Measurements from ENCODE around the gene UTP20. TPM values are rescaled to one million over a fixed set of nuclear protein-coding genes. Genes with fewer than 3 reads are reported as not detected.
A peak's percentile ranks its signal among the peaks of the same experiment; 100 is the strongest.
"Not testable (repeated sequence)": the region's sequence is repeated elsewhere in the genome, so short reads cannot be mapped to it uniquely, and the experiment has no call there.

The UTP20 gene
- total and polyA plus RNA-seq, 3 experiments from 2014 or later, result 5.8 to 58.8 (median 58.6) TPM

GRCh38 chr12:101372431-101372830 lies 92.5 kb downstream of the UTP20 start:
- Histone ChIP-seq H3K27ac (ENCODE audit: low read depth, low read length) (no peak overlapping the region), H3K36me3 (ENCODE audit: insufficient read depth, low read length) (peaks cover 41% of the 10 kb centered on the region), H3K4me1 (ENCODE audit: insufficient read depth, low read length) (no peaks in the 10 kb centered on the region), H3K9me3 (ENCODE audit: low read length) (no peaks in the 10 kb centered on the region), H3K4me3 (ENCODE audit: low read length) (no peak overlapping the region), H3K27me3 (ENCODE audit: insufficient read depth, low read length, poor library complexity, severe bottlenecking) (no peaks in the 10 kb centered on the region)
- H3K36me3 Mint-ChIP-seq, result peaks cover 14 to 87% (median 31%) of the 10 kb centered on the region in 3 donors
- no peak overlapping the region for H3K4me3 Mint-ChIP-seq
- H3K9me3 Mint-ChIP-seq, result no peaks in the 10 kb centered on the region
- no peak for DNase-seq
- H3K27ac Mint-ChIP-seq, result peak overlapping the region in 1 of 8 donors; percentile 42
- no peaks in the 10 kb centered on the region for H3K27me3 Mint-ChIP-seq
- ChIA-PET CTCF (no interaction called here), POLR2A (no interaction called here)
- H3K4me1 Mint-ChIP-seq, result peaks cover 0 to 5% (median 0%) of the 10 kb centered on the region in 3 donors

- H3K4me3 Mint-ChIP-seq, result no peak overlapping the region
- no peaks in the 10 kb centered on the region for H3K4me1 ChIP-seq (ENCODE audit: insufficient read depth, low read length)
- H3K36me3 Mint-ChIP-seq, result peaks cover 19 to 86% (median 38%) of the 10 kb centered on the region in 3 donors
- H3K4me3 ChIP-seq (ENCODE audit: low read length), result no peak overlapping the region
- peaks cover 0 to 5% (median 0%) of the 10 kb centered on the region in 3 donors for H3K4me1 Mint-ChIP-seq
- no peak for DNase-seq
- peak overlapping the region in 6 of 8 donors; percentile 6 to 87 (median 68) for H3K27ac Mint-ChIP-seq
- no peak overlapping the region for H3K27ac ChIP-seq (ENCODE audit: low read depth, low read length)
- H3K27me3 ChIP-seq (ENCODE audit: insufficient read depth, low read length, poor library complexity, severe bottlenecking), result no peaks in the 10 kb centered on the region
- no peaks in the 10 kb centered on the region for H3K27me3 Mint-ChIP-seq
- H3K36me3 ChIP-seq (ENCODE audit: insufficient read depth, low read length), result peaks cover 33% of the 10 kb centered on the region
- ChIA-PET POLR2A (no interaction called here), CTCF (no interaction called here)
- H3K9me3 ChIP-seq (ENCODE audit: low read length), result no peaks in the 10 kb centered on the region
- H3K9me3 Mint-ChIP-seq, result no peaks in the 10 kb centered on the region
Measured at GRCh38 chr12:101375573-101375972, 95.7 kb downstream of the UTP20 start.

- H3K36me3 Mint-ChIP-seq, result peaks cover 5 to 89% (median 35%) of the 10 kb centered on the region in 3 donors
- H3K4me3 Mint-ChIP-seq, result no peak overlapping the region
- POLR2A ChIA-PET, result no interaction called here
- peaks cover 0 to 5% (median 0%) of the 10 kb centered on the region in 3 donors for H3K4me1 Mint-ChIP-seq
- no peaks in the 10 kb centered on the region for H3K27me3 ChIP-seq (ENCODE audit: insufficient read depth, low read length, poor library complexity, severe bottlenecking)
- H3K27ac Mint-ChIP-seq, result peak overlapping the region in 2 of 8 donors; percentile 17 to 36
- H3K4me3 ChIP-seq (ENCODE audit: low read length), result no peak overlapping the region
- CTCF ChIA-PET, result no interaction called here
- no peak for DNase-seq
- H3K27ac ChIP-seq (ENCODE audit: low read depth, low read length), result no peak overlapping the region
- H3K27me3 Mint-ChIP-seq, result no peaks in the 10 kb centered on the region
- no peaks in the 10 kb centered on the region for H3K9me3 Mint-ChIP-seq
- H3K4me1 ChIP-seq (ENCODE audit: insufficient read depth, low read length), result no peaks in the 10 kb centered on the region
- H3K36me3 ChIP-seq (ENCODE audit: insufficient read depth, low read length), result peaks cover 22% of the 10 kb centered on the region
- H3K9me3 ChIP-seq (ENCODE audit: low read length), result no peaks in the 10 kb centered on the region
Measured at GRCh38 chr12:101379149-101379548, 99.2 kb downstream of the UTP20 start.

DNA sequence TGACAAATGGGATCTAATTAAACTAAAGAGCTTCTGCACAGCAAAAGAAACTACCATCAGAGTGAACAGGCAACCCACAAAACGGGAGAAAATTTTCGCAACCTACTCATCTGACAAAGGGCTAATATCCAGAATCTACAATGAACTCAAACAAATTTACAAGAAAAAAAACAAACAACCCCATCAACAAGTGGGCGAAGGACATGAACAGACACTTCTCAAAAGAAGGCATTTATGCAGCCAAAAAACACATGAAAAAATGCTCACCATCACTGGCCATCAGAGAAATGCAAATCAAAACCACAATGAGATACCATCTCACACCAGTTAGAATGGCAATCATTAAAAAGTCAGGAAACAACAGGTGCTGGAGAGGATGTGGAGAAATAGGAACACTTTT lies 111.3 kb downstream of the UTP20 start:
- H3K36me3 ChIP-seq (ENCODE audit: insufficient read depth, low read length), result peaks cover 30% of the 10 kb centered on the region
- H3K4me3 ChIP-seq (ENCODE audit: low read length); DNase-seq; CTCF ChIA-PET; H3K9me3 Mint-ChIP-seq; H3K27ac ChIP-seq (ENCODE audit: low read depth, low read length); H3K27me3 ChIP-seq (ENCODE audit: insufficient read depth, low read length, poor library complexity, severe bottlenecking); H3K4me1 Mint-ChIP-seq; H3K27me3 Mint-ChIP-seq; H3K4me3 Mint-ChIP-seq; H3K27ac Mint-ChIP-seq; H3K4me1 ChIP-seq (ENCODE audit: insufficient read depth, low read length); POLR2A ChIA-PET; H3K9me3 ChIP-seq (ENCODE audit: low read length): not testable (repeated sequence)
- H3K36me3 Mint-ChIP-seq, result peaks cover 29 to 65% (median 32%) of the 10 kb centered on the region in 3 donors

GRCh38 chr12:101407049-101407435 lies 127.1 kb downstream of the UTP20 start:
- H3K27me3 Mint-ChIP-seq, result peaks cover 0 to 4% of the 10 kb centered on the region in 2 donors
- Histone ChIP-seq H3K9me3 (ENCODE audit: low read length) (no peaks in the 10 kb centered on the region), H3K27me3 (ENCODE audit: insufficient read depth, low read length, poor library complexity, severe bottlenecking) (no peaks in the 10 kb centered on the region), H3K36me3 (ENCODE audit: insufficient read depth, low read length) (peaks cover 3% of the 10 kb centered on the region), H3K27ac (ENCODE audit: low read depth, low read length) (peak overlapping the region; percentile 88), H3K4me3 (ENCODE audit: low read length) (peak overlapping the region; percentile 89), H3K4me1 (ENCODE audit: insufficient read depth, low read length) (peaks cover 9% of the 10 kb centered on the region)
- H3K4me1 Mint-ChIP-seq, result peaks cover 32 to 43% (median 40%) of the 10 kb centered on the region in 3 donors
- H3K36me3 Mint-ChIP-seq, result peaks cover 0 to 25% (median 0%) of the 10 kb centered on the region in 3 donors
- ChIA-PET POLR2A (no interaction called here), CTCF (interaction anchor here (0.7 to 1.3 kb wide), 5 partner anchors 14 to 431 kb away, joined by 3 to 4 read pairs (median 3); no protein-coding TSS in a partner anchor)
- H3K4me3 Mint-ChIP-seq, result peak overlapping the region; percentile 92 to 100 (median 98)
- no peaks in the 10 kb centered on the region for H3K9me3 Mint-ChIP-seq
- peak in 3 of 5 donors; percentile 1 to 43 (median 6) for DNase-seq
- peak overlapping the region; percentile 74 to 99 (median 96) for H3K27ac Mint-ChIP-seq

- DNase-seq, result peak; percentile 59 to 74 (median 64)
- CTCF ChIA-PET, result interaction anchor here (0.7 to 1.4 kb wide), 6 partner anchors 13 to 432 kb away, joined by 3 to 4 read pairs (median 3); no protein-coding TSS in a partner anchor
Measured at GRCh38 chr12:101407436-101408345, 127.8 kb downstream of the UTP20 start, which contains the start of gene ARL1. TSS of gene ARL1 (minus strand) at chr12:101407772. CDS start at chr12:101407645, 127 bp downstream.

DNA sequence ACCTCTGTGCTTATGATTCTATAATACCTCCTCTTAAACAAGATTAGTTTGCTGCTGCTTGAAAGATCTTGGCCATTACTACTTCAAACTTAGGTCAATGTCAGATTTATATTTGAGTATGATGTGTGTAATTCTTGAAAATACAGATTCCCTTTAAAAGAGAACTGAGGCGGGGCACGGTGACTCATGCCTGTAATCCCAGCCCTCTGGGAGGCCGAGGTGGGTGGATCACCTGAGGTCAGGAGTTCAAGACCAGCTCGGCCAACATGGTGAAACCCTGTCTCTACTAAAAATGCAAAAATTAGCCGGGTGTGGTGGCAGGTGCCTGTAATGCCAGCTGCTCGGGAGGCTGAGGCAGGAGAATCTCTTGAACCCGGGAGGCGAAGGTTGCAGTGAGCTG lies 130.3 kb downstream of the UTP20 start:
- peaks cover 26 to 36% (median 33%) of the 10 kb centered on the region in 3 donors for H3K4me1 Mint-ChIP-seq
- H3K36me3 ChIP-seq (ENCODE audit: insufficient read depth, low read length); H3K9me3 Mint-ChIP-seq; H3K4me3 ChIP-seq (ENCODE audit: low read length); CTCF ChIA-PET; H3K27ac ChIP-seq (ENCODE audit: low read depth, low read length); POLR2A ChIA-PET; DNase-seq; H3K27ac Mint-ChIP-seq; H3K27me3 Mint-ChIP-seq; H3K4me1 ChIP-seq (ENCODE audit: insufficient read depth, low read length); H3K27me3 ChIP-seq (ENCODE audit: insufficient read depth, low read length, poor library complexity, severe bottlenecking); H3K9me3 ChIP-seq (ENCODE audit: low read length): not testable (repeated sequence)
- H3K4me3 Mint-ChIP-seq, result peak overlapping the region in 2 of 7 donors; percentile 61 to 80
- H3K36me3 Mint-ChIP-seq, result peaks cover 0 to 17% (median 0%) of the 10 kb centered on the region in 3 donors

More at GRCh38 chr12:101407436-101408345, 127.8 kb downstream of the UTP20 start, which contains the start of gene ARL1:
- Mint-ChIP-seq H3K27me3 (peaks cover 0 to 4% of the 10 kb centered on the region in 2 donors), H3K36me3 (peaks cover 0 to 23% (median 0%) of the 10 kb centered on the region in 3 donors), H3K27ac (peak within 1 kb of the TSS; percentile 74 to 99 (median 96)), H3K4me1 (peaks cover 32 to 43% (median 40%) of the 10 kb centered on the region in 3 donors), H3K4me3 (peak within 1 kb of the TSS; percentile 92 to 100 (median 98)), H3K9me3 (no peaks in the 10 kb centered on the region)
- peaks cover under 1% of the 10 kb centered on the region for H3K36me3 ChIP-seq (ENCODE audit: insufficient read depth, low read length)
- H3K4me1 ChIP-seq (ENCODE audit: insufficient read depth, low read length), result peaks cover 9% of the 10 kb centered on the region
- no peaks in the 10 kb centered on the region for H3K9me3 ChIP-seq (ENCODE audit: low read length)
- H3K27ac ChIP-seq (ENCODE audit: low read depth, low read length), result peak within 1 kb of the TSS; percentile 88
- H3K4me3 ChIP-seq (ENCODE audit: low read length), result peak within 1 kb of the TSS; percentile 89
- POLR2A ChIA-PET, result no interaction called here
- H3K27me3 ChIP-seq (ENCODE audit: insufficient read depth, low read length, poor library complexity, severe bottlenecking), result no peaks in the 10 kb centered on the region
